ENCODE measurements around the gene ERO1A. TPM values are rescaled to one million over a fixed set of nuclear protein-coding genes. Genes with fewer than 3 reads are reported as not detected.

Gene ERO1A
- total RNA-seq, 1 experiment from 2014 or later, result 118 TPM

GRCh38 chr14:52598568-52598967 is 96.8 kb downstream of the ERO1A start:
- Histone ChIP-seq H3K4me1 (ENCODE audit: control insufficient read depth in 1 of 2, insufficient read depth in 2 of 2, low read length in 2 of 2) (peaks cover 0 to 4% of the 10 kb centered on the region in 2 experiments; a peak in 1 of 4 replicates), H2AFZ (ENCODE audit: low read depth, low read length, poor library complexity, severe bottlenecking) (no peak overlapping the region), H3K9me3 (ENCODE audit: control insufficient read depth in 1 of 2, insufficient read depth in 1 of 2, low read depth in 1 of 2, low read length in 2 of 2) (no peaks in the 10 kb centered on the region), H3K9ac (ENCODE audit: low read length) (no peak overlapping the region), H3K36me3 (ENCODE audit: control insufficient read depth in 1 of 2, insufficient read depth in 2 of 2, low read length in 2 of 2) (no peaks in the 10 kb centered on the region), H3K79me2 (ENCODE audit: insufficient read depth, low read length) (no peaks in the 10 kb centered on the region), H4K20me1 (ENCODE audit: insufficient read depth) (no peaks in the 10 kb centered on the region), H3K27ac (ENCODE audit: low read depth, low read length) (no peak overlapping the region), H3K9me2 (ENCODE audit: insufficient read depth) (no peaks in the 10 kb centered on the region), H3K27me3 (ENCODE audit: insufficient read depth, low read length) (no peaks in the 10 kb centered on the region), H3K4me3 (replicated peaks in 1 of 2; ENCODE audit: low read depth in 1 of 2, low read length in 2 of 2) (no peak overlapping the region), H3K4me2 (ENCODE audit: low read length) (no peak overlapping the region)
- ChIA-PET RAD21 (ENCODE audit: low non-redundant PET in 1 of 2, low total read pairs in 2 of 2, uncharacterized antibody in 2 of 2, unreplicated experiment in 2 of 2) (no interaction called here), CTCF (no interaction called here), POLR2A (no interaction called here)
- BruUV-seq (replicated peaks), result no TSS peak
- ATAC-seq, result no peak
- TF ChIP-seq ZNF274 (IDR thresholded peaks at IDR 0.05; ENCODE audit: low read depth, low read length) (no peak), ZFX (IDR thresholded peaks at IDR 0.05) (no peak), ATF3 (IDR thresholded peaks at IDR 0.05) (no peak), SRF (IDR thresholded peaks at IDR 0.05; ENCODE audit: low read depth) (no peak), EZH2phosphoT487 (IDR thresholded peaks at IDR 0.05; ENCODE audit: borderline replicate concordance) (no peak), FOSL1 (IDR thresholded peaks at IDR 0.05; ENCODE audit: low read depth) (no peak), YY1 (IDR thresholded peaks at IDR 0.05; ENCODE audit: extremely low read depth, insufficient replicate concordance, low read depth, low read length) (no peak), EGR1 (IDR thresholded peaks at IDR 0.05; ENCODE audit: low read depth) (no peak), RAD21 (IDR thresholded peaks at IDR 0.05; ENCODE audit: low read depth) (no peak), SIN3A (IDR thresholded peaks at IDR 0.05; ENCODE audit: low read depth) (no peak), CBX3 (IDR thresholded peaks at IDR 0.05; ENCODE audit: low read depth) (no peak), ZBTB33 (IDR thresholded peaks at IDR 0.05; ENCODE audit: extremely low read depth, insufficient replicate concordance, low read length) (no peak)
- TF ChIP-seq, protein P1, sequence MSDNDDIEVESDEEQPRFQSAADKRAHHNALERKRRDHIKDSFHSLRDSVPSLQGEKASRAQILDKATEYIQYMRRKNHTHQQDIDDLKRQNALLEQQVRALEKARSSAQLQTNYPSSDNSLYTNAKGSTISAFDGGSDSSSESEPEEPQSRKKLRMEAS (IDR thresholded peaks at IDR 0.05), result no peak
- TF ChIP-seq, protein P2, sequence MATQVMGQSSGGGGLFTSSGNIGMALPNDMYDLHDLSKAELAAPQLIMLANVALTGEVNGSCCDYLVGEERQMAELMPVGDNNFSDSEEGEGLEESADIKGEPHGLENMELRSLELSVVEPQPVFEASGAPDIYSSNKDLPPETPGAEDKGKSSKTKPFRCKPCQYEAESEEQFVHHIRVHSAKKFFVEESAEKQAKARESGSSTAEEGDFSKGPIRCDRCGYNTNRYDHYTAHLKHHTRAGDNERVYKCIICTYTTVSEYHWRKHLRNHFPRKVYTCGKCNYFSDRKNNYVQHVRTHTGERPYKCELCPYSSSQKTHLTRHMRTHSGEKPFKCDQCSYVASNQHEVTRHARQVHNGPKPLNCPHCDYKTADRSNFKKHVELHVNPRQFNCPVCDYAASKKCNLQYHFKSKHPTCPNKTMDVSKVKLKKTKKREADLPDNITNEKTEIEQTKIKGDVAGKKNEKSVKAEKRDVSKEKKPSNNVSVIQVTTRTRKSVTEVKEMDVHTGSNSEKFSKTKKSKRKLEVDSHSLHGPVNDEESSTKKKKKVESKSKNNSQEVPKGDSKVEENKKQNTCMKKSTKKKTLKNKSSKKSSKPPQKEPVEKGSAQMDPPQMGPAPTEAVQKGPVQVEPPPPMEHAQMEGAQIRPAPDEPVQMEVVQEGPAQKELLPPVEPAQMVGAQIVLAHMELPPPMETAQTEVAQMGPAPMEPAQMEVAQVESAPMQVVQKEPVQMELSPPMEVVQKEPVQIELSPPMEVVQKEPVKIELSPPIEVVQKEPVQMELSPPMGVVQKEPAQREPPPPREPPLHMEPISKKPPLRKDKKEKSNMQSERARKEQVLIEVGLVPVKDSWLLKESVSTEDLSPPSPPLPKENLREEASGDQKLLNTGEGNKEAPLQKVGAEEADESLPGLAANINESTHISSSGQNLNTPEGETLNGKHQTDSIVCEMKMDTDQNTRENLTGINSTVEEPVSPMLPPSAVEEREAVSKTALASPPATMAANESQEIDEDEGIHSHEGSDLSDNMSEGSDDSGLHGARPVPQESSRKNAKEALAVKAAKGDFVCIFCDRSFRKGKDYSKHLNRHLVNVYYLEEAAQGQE (IDR thresholded peaks at IDR 0.05; ENCODE audit: low read depth), result no peak
- intact Hi-C loops (cut with micrococcal nuclease), result no loop called here
- DNase-seq (ENCODE audit: low read depth, low spot score), result no peak
